ENCODE measurements around the gene PPM1H.
"Not testable (repeated sequence)": the region's sequence is repeated elsewhere in the genome, so short reads cannot be mapped to it uniquely, and the experiment has no call there.

Gene PPM1H

GRCh38 chr12:62971769-62972525 is 37.0 kb upstream of the PPM1H start:
- H3K4me3 ChIP-seq (replicated peaks; ENCODE audit: low read depth, low read length), result no peak overlapping the region
- TF ChIP-seq CTCF (IDR thresholded peaks at IDR 0.05; ENCODE audit: low read depth, low read length, missing control alignments), result no peak
- DNase-seq (ENCODE audit: extremely low read depth, low read depth), result no peak

GRCh38 chr12:62969695-62970094 is 34.7 kb upstream of the PPM1H start:
- H3K4me3 ChIP-seq (replicated peaks; ENCODE audit: low read depth, low read length), result no peak overlapping the region
- no peak for TF ChIP-seq CTCF (IDR thresholded peaks at IDR 0.05; ENCODE audit: low read depth, low read length, missing control alignments)
- DNase-seq (ENCODE audit: extremely low read depth, low read depth), result no peak

- no peak overlapping the region for H3K4me3 ChIP-seq (replicated peaks; ENCODE audit: low read depth, low read length)
- no peak for TF ChIP-seq CTCF (IDR thresholded peaks at IDR 0.05; ENCODE audit: low read depth, low read length, missing control alignments)
- DNase-seq (ENCODE audit: extremely low read depth, low read depth), result no peak
Observed at GRCh38 chr12:62967701-62968100, 32.8 kb upstream of the PPM1H start.

GRCh38 chr12:62966990-62967506 is 32.1 kb upstream of the PPM1H start:
- no peak for DNase-seq (ENCODE audit: extremely low read depth, low read depth)
- TF ChIP-seq CTCF (IDR thresholded peaks at IDR 0.05; ENCODE audit: low read depth, low read length, missing control alignments), result no peak
- no peak overlapping the region for H3K4me3 ChIP-seq (replicated peaks; ENCODE audit: low read depth, low read length)

- not testable (repeated sequence) for H3K4me3 ChIP-seq (replicated peaks; ENCODE audit: low read depth, low read length); DNase-seq (ENCODE audit: extremely low read depth, low read depth)
Observed at GRCh38 chr12:62966446-62966989, 31.6 kb upstream of the PPM1H start.

GRCh38 chr12:62965700-62966099 is 30.8 kb upstream of the PPM1H start:
- not testable (repeated sequence) for H3K4me3 ChIP-seq (replicated peaks; ENCODE audit: low read depth, low read length); DNase-seq (ENCODE audit: extremely low read depth, low read depth)

GRCh38 chr12:62965242-62965641 is 30.3 kb upstream of the PPM1H start:
- H3K4me3 ChIP-seq (replicated peaks; ENCODE audit: low read depth, low read length); DNase-seq (ENCODE audit: extremely low read depth, low read depth): not testable (repeated sequence)

GRCh38 chr12:62963486-62964041 is 28.6 kb upstream of the PPM1H start:
- no peak for DNase-seq (ENCODE audit: extremely low read depth, low read depth)
- H3K4me3 ChIP-seq (replicated peaks; ENCODE audit: low read depth, low read length), result no peak overlapping the region

More at GRCh38 chr12:62963486-62964041, 28.6 kb upstream of the PPM1H start:
- no peak for TF ChIP-seq CTCF (IDR thresholded peaks at IDR 0.05; ENCODE audit: low read depth, low read length, missing control alignments)

Data from HFF-Myc (cell line).